GM12878 (cell line): ENCODE measurements around the gene ACVR1B. TPM values are rescaled to one million over a fixed set of nuclear protein-coding genes. Genes with fewer than 3 reads are reported as not detected.

Experiments used
- ATAC-seq: fragments of 200-7000 bp; cut with Tn5 transposase; 3 replicates; pipeline ENCODE4 v1.9.1; 2020; ENCODE audit warnings: mild to moderate bottlenecking, moderate library complexity
- BruUV-seq: library from RNA; stranded (reverse); fragments of 400-500 nt; replicated peaks from 2 replicates; lab custom pipeline; 2021; lab: Mats Ljungman, UMichigan
- CTCF ChIA-PET: fragments of 300-600 bp; sonication (Branson Sonifier 250); formaldehyde crosslinking; extraction: SDS; loops from one replicate; lab custom pipeline; 2021; ENCODE audit warnings: inconsistent platforms; lab: Yijun Ruan, JAX
- POLR2A ChIA-PET: fragments of 350-600 bp; formaldehyde crosslinking; extraction: SDS; loops from one replicate; lab custom pipeline; 2021; ENCODE audit warnings: inconsistent platforms; lab: Charles Lee
- RAD21 ChIA-PET: fragments of 300-600 bp; sonication (Branson Sonifier 250); formaldehyde crosslinking; loops from one replicate; lab custom pipeline; 2023; ENCODE audit warnings: antibody characterized with exemption; ENCODE audit not compliant: unreplicated experiment; lab: Charles Lee
- SMC1A ChIA-PET: fragments of 300-600 bp; sonication (Branson Sonifier 250); formaldehyde crosslinking; loops from one replicate; lab custom pipeline; 2023; ENCODE audit not compliant: unreplicated experiment, uncharacterized antibody; lab: Charles Lee
- DNase-seq: peaks from one replicate; pipeline ENCODE4 v3.0.0-alpha.2; 2011; ENCODE audit warnings: low read depth, low spot score
- FAIRE-seq: peaks from 3 replicates; lab custom pipeline; 2011; peaks lifted over from hg19 to GRCh38; lab: Jason Lieb, UNC
- H2AFZ ChIP-seq: 2 replicates; pipeline ENCODE4 v1.6.0; 2011; ENCODE audit warnings: low read depth, low read length, control low read depth; ENCODE audit not compliant: control insufficient read depth
- H3K27ac ChIP-seq: 2 replicates; pipeline ENCODE4 v1.5.1; 2011; ENCODE audit warnings: control low read depth; ENCODE audit not compliant: control insufficient read depth, insufficient read depth
- H3K27me3 ChIP-seq, 2 experiments: replicated peaks in 1 of 2; 2 replicates each; pipeline versions ENCODE4 v1.6.0 to v1.6.1; 2011; ENCODE audit warnings: low read length in 1 of 2; ENCODE audit not compliant: control insufficient read depth in 2 of 2, insufficient read depth in 2 of 2
- H3K36me3 ChIP-seq, 2 experiments: 2 replicates each; pipeline ENCODE4 v1.5.1; 2011; ENCODE audit warnings: low read length in 1 of 2; ENCODE audit not compliant: control insufficient read depth in 2 of 2, insufficient read depth in 2 of 2
- H3K4me1 ChIP-seq: 2 replicates; pipeline ENCODE4 v1.6.1; 2011; ENCODE audit warnings: mild to moderate bottlenecking, low read length, moderate library complexity, mixed read lengths; ENCODE audit not compliant: control insufficient read depth, insufficient read depth
- H3K4me2 ChIP-seq: 2 replicates; pipeline ENCODE4 v1.6.0; 2011; ENCODE audit warnings: control low read depth; ENCODE audit not compliant: control insufficient read depth, insufficient read depth
- H3K4me3 ChIP-seq: fragments of 200-600 bp; sonication (generic); 2 replicates; pipeline ENCODE4 v1.5.1; 2016
- H3K79me2 ChIP-seq: 2 replicates; pipeline ENCODE4 v1.6.0; 2011; ENCODE audit warnings: low read length; ENCODE audit not compliant: control insufficient read depth, insufficient read depth
- H3K9ac ChIP-seq: 2 replicates; pipeline ENCODE4 v1.8.0; 2011; ENCODE audit warnings: low read length, control low read depth, mixed read lengths; ENCODE audit not compliant: control insufficient read depth, insufficient read depth
- H3K9me3 ChIP-seq: replicated peaks from 3 replicates; pipeline ENCODE4 v1.5.1; 2011; ENCODE audit warnings: mild to moderate bottlenecking, low read length; ENCODE audit not compliant: control insufficient read depth, insufficient read depth
- H4K20me1 ChIP-seq: 2 replicates; pipeline ENCODE4 v1.6.0; 2011; ENCODE audit not compliant: control insufficient read depth, insufficient read depth
- BACH1 ChIP-seq: fragments of 450-650 bp; IDR thresholded peaks from 2 replicates; pipeline ENCODE4 v1.6.1; 2017; ENCODE audit warnings: mild to moderate bottlenecking, borderline replicate concordance
- BCL11A ChIP-seq: IDR thresholded peaks from 2 replicates; pipeline ENCODE4 v1.6.1; 2011; ENCODE audit warnings: low read depth, low read length
- CBFB ChIP-seq: IDR thresholded peaks from 2 replicates; pipeline ENCODE4 v1.6.1; 2016; ENCODE audit warnings: antibody characterized with exemption, low read depth
- EZH2 ChIP-seq: IDR thresholded peaks from 2 replicates; pipeline ENCODE4 v1.6.1; 2012; ENCODE audit warnings: low read depth, mild to moderate bottlenecking, control low read depth, inconsistent platforms, low read length, borderline replicate concordance; ENCODE audit not compliant: control insufficient read depth
- GATAD2B ChIP-seq: fragments of 450-650 bp; conservative IDR thresholded peaks from 2 replicates; pipeline ENCODE4 v1.6.1; 2017; ENCODE audit warnings: low read depth, mild to moderate bottlenecking, moderate library complexity
- HDGF ChIP-seq: fragments of 450-650 bp; IDR thresholded peaks from 2 replicates; pipeline ENCODE4 v1.6.1; 2016; ENCODE audit warnings: antibody characterized with exemption
- PAX5 ChIP-seq: IDR thresholded peaks from 2 replicates; pipeline ENCODE4 v1.6.1; 2011; ENCODE audit warnings: low read depth, low read length, borderline replicate concordance
- RAD51 ChIP-seq: fragments of 450-650 bp; IDR thresholded peaks from 2 replicates; pipeline ENCODE4 v1.6.1; 2016; ENCODE audit warnings: moderate library complexity, mild to moderate bottlenecking, inconsistent platforms
- TCF12 ChIP-seq: IDR thresholded peaks from 2 replicates; pipeline ENCODE4 v1.6.1; 2011; ENCODE audit warnings: low read depth, mild to moderate bottlenecking, low read length
- ZNF592 ChIP-seq: fragments of 450-650 bp; IDR thresholded peaks from 2 replicates; pipeline ENCODE4 v1.6.1; 2017; ENCODE audit warnings: mild to moderate bottlenecking, moderate library complexity
- WGBS: methylation state at CpG from one replicate; pipeline ENCODE4 v1.1.6; 2016; ENCODE audit warnings: low lambda C conversion rate; ENCODE audit not compliant: insufficient replicate concordance, insufficient coverage; ENCODE audit errors: missing lambda C conversion rate; 5-methylcytosine and 5-hydroxymethylcytosine counted together
- in situ Hi-C: fragments of 300-500 bp; cut with MboI; formaldehyde crosslinking; loops from 9 replicates; pipeline ENCODE4 v1.14.3; 2018; ENCODE audit warnings: mixed read lengths
- intact Hi-C: fragments of 100-400 bp; cut with micrococcal nuclease; formaldehyde crosslinking; loops from one replicate; pipeline ENCODE4 v1.14.2; 2022; ENCODE audit not compliant: unreplicated experiment
- polyA plus RNA-seq, 11 experiments: library from polyadenylated mRNA; depleted of rRNA in 4 of 11; unstranded in 6 of 11; stranded (reverse) in 5 of 11; fragments of >200 nt; fragmentation: Nextera tagmentation in 4 of 11; fragmentation: Illumina TruSeq in 1 of 11; extraction: Ambion mirVana in 4 of 11; extraction: Trizol in 1 of 11; gene quantifications; 1 replicate in 1 of 11; 2 replicates in 10 of 11; pipeline versions ENCODE4 v1.2.1 to v1.2.3, GENCODE V29; 2011 to 2016; ENCODE audit warnings: inconsistent platforms in 2 of 11, missing spikeins in 2 of 11, low read depth in 1 of 11
- total RNA-seq, 4 experiments: library from RNA; depleted of rRNA in 3 of 4; stranded (reverse); fragments of >200 nt in 3 of 4; fragmentation: Illumina TruSeq in 1 of 4; extraction: Trizol in 1 of 4; gene quantifications; 2 replicates each; pipeline versions ENCODE4 v1.2.1 to v1.2.3, GENCODE V29; 2013 to 2021
- TF ChIP-seq, protein P1 (sequence below): fragments of 150-350 bp; IDR thresholded peaks from 2 replicates; pipeline ENCODE4 v1.6.1; 2014; ENCODE audit warnings: mild to moderate bottlenecking, low read depth, low read length

Gene ACVR1B
- total and polyA plus RNA-seq, 10 of the 15 experiments (the other 5 are each of a cell fraction or from before 2014, with no cell fraction given): 0.02 to 0.69 (median 0.16) TPM; not detected in 2

GRCh38 chr12:51972849-51973273 is 21.4 kb downstream of the ACVR1B start:
- Histone ChIP-seq H3K36me3 (no peaks in the 10 kb centered on the region), H2AFZ (no peak overlapping the region), H4K20me1 (no peaks in the 10 kb centered on the region; the same call in 1 of the 2 replicates), H3K9me3 (no peaks in the 10 kb centered on the region), H3K79me2 (no peaks in the 10 kb centered on the region), H3K9ac (no peak overlapping the region), H3K4me3 (no peak overlapping the region), H3K4me1 (peaks cover 30% of the 10 kb centered on the region), H3K27me3 (peaks cover 0 to 10% of the 10 kb centered on the region in 2 experiments; a peak in 3 of 4 replicates), H3K4me2 (no peak overlapping the region; the same call in 1 of the 2 replicates), H3K27ac (no peak overlapping the region)
- FAIRE-seq: no peak
- intact Hi-C loops (no loop called here), in situ Hi-C loops (no loop called here)
- DNase-seq: no peak
- WGBS: 11% methylated on average over 9 of the region's 9 CpGs
- TF ChIP-seq, protein P1, sequence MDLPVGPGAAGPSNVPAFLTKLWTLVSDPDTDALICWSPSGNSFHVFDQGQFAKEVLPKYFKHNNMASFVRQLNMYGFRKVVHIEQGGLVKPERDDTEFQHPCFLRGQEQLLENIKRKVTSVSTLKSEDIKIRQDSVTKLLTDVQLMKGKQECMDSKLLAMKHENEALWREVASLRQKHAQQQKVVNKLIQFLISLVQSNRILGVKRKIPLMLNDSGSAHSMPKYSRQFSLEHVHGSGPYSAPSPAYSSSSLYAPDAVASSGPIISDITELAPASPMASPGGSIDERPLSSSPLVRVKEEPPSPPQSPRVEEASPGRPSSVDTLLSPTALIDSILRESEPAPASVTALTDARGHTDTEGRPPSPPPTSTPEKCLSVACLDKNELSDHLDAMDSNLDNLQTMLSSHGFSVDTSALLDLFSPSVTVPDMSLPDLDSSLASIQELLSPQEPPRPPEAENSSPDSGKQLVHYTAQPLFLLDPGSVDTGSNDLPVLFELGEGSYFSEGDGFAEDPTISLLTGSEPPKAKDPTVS: no peak
- no peak for TF ChIP-seq PAX5
- TF ChIP-seq TCF12: no peak
- ChIA-PET CTCF (interaction anchor here (1.0 kb wide), 1 partner anchor 12 kb away, joined by 3 read pairs; no protein-coding TSS in a partner anchor), POLR2A (no interaction called here), RAD21 (interaction anchor here (2.5 kb wide), 1 partner anchor 53 kb away, joined by 10 read pairs; no protein-coding TSS in a partner anchor), SMC1A (no interaction called here)
- BruUV-seq: no TSS peak
- no peak for ATAC-seq

GRCh38 chr12:51973560-51973959 is 22.1 kb downstream of the ACVR1B start:
- no peak overlapping the region for H2AFZ ChIP-seq
- H3K4me1 ChIP-seq: peaks cover 30% of the 10 kb centered on the region
- no peaks in the 10 kb centered on the region for H3K36me3 ChIP-seq
- ChIA-PET SMC1A (no interaction called here), POLR2A (no interaction called here), RAD21 (no interaction called here), CTCF (interaction anchor here (1.0 kb wide), 1 partner anchor 11 kb away, joined by 3 read pairs; no protein-coding TSS in a partner anchor)
- ATAC-seq (no peak), DNase-seq (no peak), FAIRE-seq (no peak)
- no peaks in the 10 kb centered on the region for H3K79me2 ChIP-seq
- BruUV-seq: no TSS peak
- H3K27me3 ChIP-seq: peaks cover 0 to 10% of the 10 kb centered on the region in 2 experiments; a peak in 3 of 4 replicates
- no peaks in the 10 kb centered on the region for H3K9me3 ChIP-seq
- in situ Hi-C loops (no loop called here), intact Hi-C loops (no loop called here)
- H3K27ac ChIP-seq: no peak overlapping the region
- H4K20me1 ChIP-seq: no peaks in the 10 kb centered on the region; the same call in 1 of the 2 replicates
- H3K4me3 ChIP-seq: no peak overlapping the region
- 84% methylated on average over 4 of the region's 4 CpGs for WGBS
- no peak overlapping the region for H3K4me2 ChIP-seq
- H3K9ac ChIP-seq: no peak overlapping the region
- no peak for TF ChIP-seq RAD51
- no peak for TF ChIP-seq CBFB
- no peak for TF ChIP-seq HDGF
- no peak for TF ChIP-seq BCL11A
- no peak for TF ChIP-seq EZH2
- TF ChIP-seq BACH1: no peak
- no peak for TF ChIP-seq GATAD2B
- TF ChIP-seq ZNF592: no peak
